ENCODE data around the gene MYO16. TPM values are rescaled to one million over a fixed set of nuclear protein-coding genes. Genes with fewer than 3 reads are reported as not detected.

MYO16 gene
- total and polyA plus RNA-seq, 8 donors, result 0.03 to 0.47 (median 0.16) TPM

DNA sequence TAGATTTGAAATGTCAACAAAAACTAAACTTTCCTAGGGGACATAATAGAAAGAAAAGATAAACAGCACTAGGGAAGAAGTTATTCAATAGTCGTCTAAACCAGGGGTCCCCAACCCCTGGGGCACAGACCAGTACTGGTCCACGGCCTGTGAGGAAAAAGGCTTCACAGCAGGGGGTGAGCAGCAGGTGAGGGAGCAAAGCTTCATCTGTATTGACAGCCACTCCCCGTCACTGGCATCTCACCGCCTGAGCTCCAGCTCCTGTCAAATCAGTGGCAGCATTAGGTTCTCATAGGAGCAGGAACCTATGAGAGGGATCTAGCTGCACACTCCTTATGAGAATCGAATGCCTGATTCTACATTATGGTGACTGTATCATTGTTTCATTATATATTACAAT, 382.7 kb downstream of the MYO16 start:
- H3K27me3 ChIP-seq, result no peaks in the 10 kb centered on the region
- H3K36me3 ChIP-seq, result no peaks in the 10 kb centered on the region
- intact Hi-C loops (cut with DNase I), result no loop called here
- DNase-seq, result no peak
- no peaks in the 10 kb centered on the region for H3K4me1 ChIP-seq
- 45 to 48% methylated on average over 5 of the region's 5 CpGs for WGBS, 2 donors
- FAIRE-seq, result no peak
- no peak for ATAC-seq
- H3K4me3 ChIP-seq, result no peak overlapping the region
- TF ChIP-seq, protein P1, sequence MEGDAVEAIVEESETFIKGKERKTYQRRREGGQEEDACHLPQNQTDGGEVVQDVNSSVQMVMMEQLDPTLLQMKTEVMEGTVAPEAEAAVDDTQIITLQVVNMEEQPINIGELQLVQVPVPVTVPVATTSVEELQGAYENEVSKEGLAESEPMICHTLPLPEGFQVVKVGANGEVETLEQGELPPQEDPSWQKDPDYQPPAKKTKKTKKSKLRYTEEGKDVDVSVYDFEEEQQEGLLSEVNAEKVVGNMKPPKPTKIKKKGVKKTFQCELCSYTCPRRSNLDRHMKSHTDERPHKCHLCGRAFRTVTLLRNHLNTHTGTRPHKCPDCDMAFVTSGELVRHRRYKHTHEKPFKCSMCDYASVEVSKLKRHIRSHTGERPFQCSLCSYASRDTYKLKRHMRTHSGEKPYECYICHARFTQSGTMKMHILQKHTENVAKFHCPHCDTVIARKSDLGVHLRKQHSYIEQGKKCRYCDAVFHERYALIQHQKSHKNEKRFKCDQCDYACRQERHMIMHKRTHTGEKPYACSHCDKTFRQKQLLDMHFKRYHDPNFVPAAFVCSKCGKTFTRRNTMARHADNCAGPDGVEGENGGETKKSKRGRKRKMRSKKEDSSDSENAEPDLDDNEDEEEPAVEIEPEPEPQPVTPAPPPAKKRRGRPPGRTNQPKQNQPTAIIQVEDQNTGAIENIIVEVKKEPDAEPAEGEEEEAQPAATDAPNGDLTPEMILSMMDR (IDR thresholded peaks at IDR 0.05), result no peak
- no peaks in the 10 kb centered on the region for H3K9me3 ChIP-seq
- H3K27ac ChIP-seq, result no peak overlapping the region

DNA sequence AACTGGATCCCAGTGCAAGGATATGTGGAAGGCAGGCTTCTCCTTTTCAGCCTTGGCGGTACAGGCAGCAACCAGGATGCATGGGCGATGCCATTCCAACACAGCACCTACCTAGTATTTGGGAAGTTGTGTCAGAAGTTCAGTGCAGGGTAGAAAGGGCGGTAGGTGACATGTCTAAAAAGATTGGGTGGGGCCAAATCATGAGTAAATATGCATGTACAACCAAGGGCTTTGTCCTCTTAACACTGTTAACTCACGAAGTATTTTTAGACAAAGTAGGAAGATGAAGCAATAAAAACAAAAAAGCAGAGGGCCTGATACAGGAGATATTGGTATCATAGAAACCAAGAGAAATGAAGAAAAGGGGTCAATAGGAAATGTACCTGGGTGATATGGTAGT, 392.1 kb downstream of the MYO16 start:
- Histone ChIP-seq H3K4me3 (no peak overlapping the region), H3K27me3 (no peaks in the 10 kb centered on the region), H3K9me3 (no peaks in the 10 kb centered on the region), H3K27ac (no peak overlapping the region), H3K36me3 (no peaks in the 10 kb centered on the region), H3K4me1 (no peaks in the 10 kb centered on the region)
- WGBS, 2 donors, result 82 to 94% methylated on average over 4 of the region's 4 CpGs
- FAIRE-seq, result no peak
- DNase-seq, result no peak
- ATAC-seq, result no peak
- TF ChIP-seq, protein P1 (IDR thresholded peaks at IDR 0.05), result no peak
- intact Hi-C loops (cut with DNase I), result no loop called here

DNA sequence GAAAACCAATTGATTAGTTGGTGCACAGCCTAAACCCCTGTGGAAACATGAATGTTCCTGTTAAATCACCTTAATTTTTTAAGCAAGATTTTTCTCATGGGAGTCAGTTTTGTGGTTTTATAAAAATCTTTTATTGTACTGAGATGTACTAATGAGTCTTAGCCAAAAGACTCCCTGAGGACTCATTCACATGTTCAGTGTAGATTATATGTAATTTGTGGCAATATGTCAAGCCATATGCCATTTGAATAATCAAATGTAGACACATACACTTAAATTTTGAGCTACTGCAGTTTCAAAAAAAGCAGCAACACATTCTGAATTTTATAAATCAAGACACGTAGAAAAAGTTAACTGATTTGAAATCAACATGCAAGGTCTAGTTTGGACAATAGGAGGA, 395.2 kb downstream of the MYO16 start:
- FAIRE-seq, result no peak
- no peaks in the 10 kb centered on the region for H3K9me3 ChIP-seq
- H3K4me3 ChIP-seq, result no peak overlapping the region
- H3K27me3 ChIP-seq, result no peaks in the 10 kb centered on the region
- H3K4me1 ChIP-seq, result no peaks in the 10 kb centered on the region
- TF ChIP-seq, protein P1 (IDR thresholded peaks at IDR 0.05), result no peak
- intact Hi-C loops (cut with DNase I), result no loop called here
- no peak for DNase-seq
- 83 to 86% methylated on average over 1 of the region's 1 CpG for WGBS, 2 donors
- ATAC-seq, result no peak
- no peaks in the 10 kb centered on the region for H3K36me3 ChIP-seq
- no peak overlapping the region for H3K27ac ChIP-seq

DNA sequence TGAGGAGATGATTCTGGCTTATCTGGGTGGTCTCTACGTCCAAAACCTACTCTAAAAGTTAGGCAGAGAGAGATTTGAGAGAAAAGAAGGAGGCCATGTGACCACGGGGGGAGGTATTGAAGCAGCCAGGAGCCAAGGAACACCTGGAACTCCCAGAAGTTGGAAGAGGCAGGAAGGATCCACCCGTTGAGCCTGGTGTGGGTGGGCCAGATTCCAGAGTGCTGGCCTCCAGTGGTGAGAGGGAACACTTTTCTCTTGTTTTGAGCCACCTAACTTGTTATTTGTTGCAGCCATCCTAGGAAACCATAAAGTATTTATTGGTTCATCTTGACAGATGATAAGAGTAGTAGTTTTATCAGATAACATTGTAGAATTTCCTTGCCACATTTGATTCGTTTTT, 396.9 kb downstream of the MYO16 start:
- TF ChIP-seq, protein P1 (IDR thresholded peaks at IDR 0.05), result no peak
- H3K27ac ChIP-seq, result no peak overlapping the region
- ATAC-seq, result no peak
- no peaks in the 10 kb centered on the region for H3K9me3 ChIP-seq
- H3K4me3 ChIP-seq, result no peak overlapping the region
- whole genome bisulfite sequencing, 2 donors, result 45 to 48% methylated on average over 4 of the region's 4 CpGs
- H3K4me1 ChIP-seq, result no peaks in the 10 kb centered on the region
- intact Hi-C loops (cut with DNase I), result no loop called here
- FAIRE-seq, result no peak
- H3K36me3 ChIP-seq, result no peaks in the 10 kb centered on the region
- no peak for DNase-seq
- H3K27me3 ChIP-seq, result no peaks in the 10 kb centered on the region

DNA sequence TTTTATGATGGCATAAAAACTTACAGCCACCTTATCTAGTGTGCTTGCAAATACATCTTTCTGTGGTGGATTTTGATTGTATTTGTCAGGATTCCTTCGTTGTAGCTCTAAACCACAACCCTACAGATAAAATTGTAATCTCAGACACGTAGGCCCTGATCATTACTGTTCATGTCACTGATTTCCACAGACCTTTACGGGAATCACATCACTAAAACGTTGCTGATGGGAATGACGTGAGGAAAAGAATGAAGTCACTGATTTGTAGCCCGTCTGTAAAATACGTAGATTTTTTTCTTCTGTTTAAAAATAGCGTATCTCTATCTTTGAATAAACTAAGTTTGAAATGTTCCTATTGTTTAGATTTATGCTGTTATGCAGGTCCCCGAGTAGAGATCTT, 399.2 kb downstream of the MYO16 start:
- H3K9me3 ChIP-seq, result no peaks in the 10 kb centered on the region
- H3K36me3 ChIP-seq, result no peaks in the 10 kb centered on the region
- TF ChIP-seq, protein P1 (IDR thresholded peaks at IDR 0.05), result no peak
- whole genome bisulfite sequencing, 2 donors, result 70 to 72% methylated on average over 9 of the region's 9 CpGs
- no peak overlapping the region for H3K4me3 ChIP-seq
- no peak overlapping the region for H3K27ac ChIP-seq
- no peaks in the 10 kb centered on the region for H3K4me1 ChIP-seq
- DNase-seq, result no peak
- intact Hi-C loops (cut with DNase I), result no loop called here
- FAIRE-seq, result no peak
- ATAC-seq, result no peak
- no peaks in the 10 kb centered on the region for H3K27me3 ChIP-seq
